Body of pancreas (tissue), 4 donors: ENCODE results near the gene LDLRAP1.

ENCODE experiments used
- POLR2A ChIP-seq, 3 donors: fragments of 450-650 bp; IDR thresholded peaks; one replicate each; pipeline ENCODE4 v1.6.1; 2016; ENCODE audit warnings: antibody characterized with exemption in 3 of 3, mild to moderate bottlenecking in 2 of 3
- TF ChIP-seq, protein P1 (sequence below), 7 experiments: fragments of 450-650 bp in 4 of 7; fragments of 200-600 bp in 3 of 7; sonication (generic) in 3 of 7; IDR thresholded peaks; one replicate each; pipeline ENCODE4 v1.5.1; 2016 to 2019; ENCODE audit warnings: antibody characterized with exemption in 7 of 7

DNA sequence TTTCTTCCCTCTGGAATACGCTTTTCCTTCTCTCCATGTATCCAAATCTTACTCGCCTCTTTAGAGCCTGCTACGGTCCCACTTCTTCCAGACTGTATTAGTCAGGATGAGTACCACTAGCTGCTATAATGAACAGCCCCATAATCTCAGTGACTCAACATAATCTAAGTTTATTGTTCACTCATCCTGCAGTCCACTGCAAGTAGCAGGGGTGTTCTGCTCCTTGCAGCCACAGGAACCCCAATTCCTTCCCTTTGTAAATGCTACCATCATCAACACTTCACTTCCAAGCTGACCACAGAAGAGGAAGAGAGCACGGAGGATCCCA, 18.1 kb upstream of the LDLRAP1 start:
- TF ChIP-seq, protein P1, sequence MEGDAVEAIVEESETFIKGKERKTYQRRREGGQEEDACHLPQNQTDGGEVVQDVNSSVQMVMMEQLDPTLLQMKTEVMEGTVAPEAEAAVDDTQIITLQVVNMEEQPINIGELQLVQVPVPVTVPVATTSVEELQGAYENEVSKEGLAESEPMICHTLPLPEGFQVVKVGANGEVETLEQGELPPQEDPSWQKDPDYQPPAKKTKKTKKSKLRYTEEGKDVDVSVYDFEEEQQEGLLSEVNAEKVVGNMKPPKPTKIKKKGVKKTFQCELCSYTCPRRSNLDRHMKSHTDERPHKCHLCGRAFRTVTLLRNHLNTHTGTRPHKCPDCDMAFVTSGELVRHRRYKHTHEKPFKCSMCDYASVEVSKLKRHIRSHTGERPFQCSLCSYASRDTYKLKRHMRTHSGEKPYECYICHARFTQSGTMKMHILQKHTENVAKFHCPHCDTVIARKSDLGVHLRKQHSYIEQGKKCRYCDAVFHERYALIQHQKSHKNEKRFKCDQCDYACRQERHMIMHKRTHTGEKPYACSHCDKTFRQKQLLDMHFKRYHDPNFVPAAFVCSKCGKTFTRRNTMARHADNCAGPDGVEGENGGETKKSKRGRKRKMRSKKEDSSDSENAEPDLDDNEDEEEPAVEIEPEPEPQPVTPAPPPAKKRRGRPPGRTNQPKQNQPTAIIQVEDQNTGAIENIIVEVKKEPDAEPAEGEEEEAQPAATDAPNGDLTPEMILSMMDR (IDR thresholded peaks at IDR 0.05): no peak
- no peak for TF ChIP-seq POLR2A (IDR thresholded peaks at IDR 0.05)
